H1 (cell line): Measurements from ENCODE around the gene YY1AP1. TPM values are rescaled to one million over a fixed set of nuclear protein-coding genes. Genes with fewer than 3 reads are reported as not detected.

Experiments
- CTCF ChIA-PET: fragments of 300-600 bp; sonication (Branson Sonifier 250); formaldehyde crosslinking; loops from one replicate; lab custom pipeline; 2021; ENCODE audit not compliant: partially characterized antibody; lab: Charles Lee
- POLR2A ChIA-PET: fragments of 300-600 bp; sonication (Branson Sonifier 250); formaldehyde crosslinking; loops from one replicate; lab custom pipeline; 2021; ENCODE audit warnings: inconsistent platforms; ENCODE audit not compliant: partially characterized antibody; lab: Charles Lee
- DNase-seq, 2 experiments: peaks; one replicate each; pipeline versions ENCODE4 v3.0.0 to v3.0.0-alpha.2; 2010 to 2022; ENCODE audit warnings: low spot score in 2 of 2, low read depth in 1 of 2, mixed read lengths in 1 of 2
- FAIRE-seq: peaks from 2 replicates; lab custom pipeline; 2011; peaks lifted over from hg19 to GRCh38; lab: Jason Lieb, UNC
- H2AFZ ChIP-seq: 2 replicates; pipeline ENCODE4 v1.8.1; 2012; ENCODE audit warnings: low read length, inconsistent platforms
- H2AK5ac ChIP-seq: 2 replicates; pipeline ENCODE4 v1.6.1; 2013; ENCODE audit warnings: low read depth, low read length
- H2BK120ac ChIP-seq: replicated peaks from 2 replicates; pipeline ENCODE3; 2013; ENCODE audit warnings: low read depth, low read length, inconsistent platforms
- H2BK12ac ChIP-seq: 2 replicates; pipeline ENCODE4 v1.6.1; 2013; ENCODE audit warnings: low read depth, low read length
- H2BK15ac ChIP-seq: 2 replicates; pipeline ENCODE4 v1.6.1; 2013; ENCODE audit warnings: low read length
- H2BK20ac ChIP-seq: 2 replicates; pipeline ENCODE4 v1.6.1; 2013; ENCODE audit warnings: low read length
- H2BK5ac ChIP-seq: 2 replicates; pipeline ENCODE4 v1.6.1; 2013; ENCODE audit warnings: low read depth, low read length
- H3K14ac ChIP-seq: 2 replicates; pipeline ENCODE4 v1.6.1; 2013; ENCODE audit warnings: inconsistent platforms; ENCODE audit not compliant: insufficient read length
- H3K18ac ChIP-seq: 2 replicates; pipeline ENCODE4 v1.6.1; 2013; ENCODE audit warnings: low read length; ENCODE audit errors: extremely low read depth
- H3K23ac ChIP-seq: 2 replicates; pipeline ENCODE4 v1.6.1; 2013; ENCODE audit warnings: inconsistent platforms; ENCODE audit not compliant: insufficient read length
- H3K23me2 ChIP-seq: 2 replicates; pipeline ENCODE4 v1.6.1; 2013; ENCODE audit warnings: low read depth, low read length
- H3K27ac ChIP-seq: 2 replicates; pipeline ENCODE4 v1.6.1; 2011; ENCODE audit warnings: low read depth, low read length, inconsistent platforms
- H3K27me3 ChIP-seq, 4 experiments: replicated peaks in 1 of 4; 1 replicate in 1 of 4; 2 replicates in 3 of 4; pipeline versions ENCODE4 v1.6.1 to v1.8.1; 2011 to 2013; ENCODE audit warnings: low read length in 3 of 4, mild to moderate bottlenecking in 3 of 4, inconsistent platforms in 2 of 4, mixed read lengths in 2 of 4, moderate library complexity in 1 of 4; ENCODE audit not compliant: control insufficient read depth in 3 of 4, insufficient read depth in 3 of 4; ENCODE audit errors: extremely low read depth in 1 of 4
- H3K36me3 ChIP-seq, 4 experiments: 2 replicates each; pipeline versions ENCODE4 v1.6.1 to v1.8.1; 2011 to 2013; ENCODE audit warnings: mild to moderate bottlenecking in 4 of 4, low read length in 3 of 4, moderate library complexity in 2 of 4, control low read depth in 1 of 4, inconsistent platforms in 1 of 4; ENCODE audit not compliant: insufficient read depth in 4 of 4, control insufficient read depth in 2 of 4
- H3K4ac ChIP-seq: replicated peaks from 2 replicates; pipeline ENCODE3; 2013; ENCODE audit warnings: low read length, low read depth, mixed read lengths, inconsistent platforms; ENCODE audit not compliant: insufficient read length
- H3K4me1 ChIP-seq, 4 experiments: replicated peaks in 1 of 4; 1 replicate in 1 of 4; 2 replicates in 3 of 4; pipeline versions ENCODE4 v1.6.1 to v1.8.1; 2011 to 2013; ENCODE audit warnings: low read length in 3 of 4, inconsistent platforms in 2 of 4, mixed read lengths in 1 of 4; ENCODE audit not compliant: insufficient read depth in 4 of 4, control insufficient read depth in 3 of 4
- H3K4me2 ChIP-seq, 2 experiments: 2 replicates each; pipeline versions ENCODE4 v1.6.1 to v1.8.1; 2011 to 2013; ENCODE audit warnings: low read depth in 2 of 2, low read length in 2 of 2, control low read depth in 1 of 2, inconsistent platforms in 1 of 2, mild to moderate bottlenecking in 1 of 2; ENCODE audit not compliant: insufficient read depth in 1 of 2
- H3K4me3 ChIP-seq, 4 experiments: fragments of 200-600, 300-600 bp in 1 of 4; sonication (generic), shearing (Covaris generic), sonication (Bioruptor Twin) in 1 of 4; 2 replicates each; pipeline versions ENCODE4 v1.5.1 to v1.8.1; 2011 to 2016; ENCODE audit warnings: low read length in 4 of 4, low read depth in 3 of 4, control low read depth in 2 of 4, inconsistent platforms in 2 of 4, mild to moderate bottlenecking in 2 of 4, mixed read lengths in 1 of 4, moderate library complexity in 1 of 4; ENCODE audit not compliant: insufficient read depth in 2 of 4; ENCODE audit errors: extremely low read depth in 1 of 4
- H3K56ac ChIP-seq: replicated peaks from 2 replicates; pipeline ENCODE3; 2013; ENCODE audit warnings: low read depth, mild to moderate bottlenecking, mixed read lengths, low read length, inconsistent platforms; ENCODE audit not compliant: insufficient read length
- H3K79me1 ChIP-seq: 2 replicates; pipeline ENCODE4 v1.6.1; 2013; ENCODE audit warnings: low read depth, low read length, control low read depth
- H3K79me2 ChIP-seq, 2 experiments: 2 replicates each; pipeline versions ENCODE4 v1.6.1 to v1.8.1; 2012 to 2013; ENCODE audit warnings: low read length in 2 of 2, mild to moderate bottlenecking in 2 of 2, inconsistent platforms in 1 of 2; ENCODE audit not compliant: insufficient read depth in 2 of 2, control insufficient read depth in 1 of 2
- H3K9ac ChIP-seq, 4 experiments: replicated peaks in 1 of 4; 1 replicate in 1 of 4; 2 replicates in 3 of 4; pipeline versions ENCODE4 v1.6.1 to v1.8.1; 2011 to 2013; ENCODE audit warnings: low read depth in 3 of 4, low read length in 3 of 4, control low read depth in 2 of 4, mild to moderate bottlenecking in 2 of 4, moderate library complexity in 2 of 4, inconsistent platforms in 1 of 4; ENCODE audit errors: extremely low read depth in 1 of 4
- H3K9me3 ChIP-seq, 2 experiments: 2 replicates each; pipeline versions ENCODE4 v1.6.1 to v1.8.1; 2012 to 2013; ENCODE audit warnings: mild to moderate bottlenecking in 2 of 2, moderate library complexity in 2 of 2, control low read depth in 1 of 2, inconsistent platforms in 1 of 2, low read depth in 1 of 2, low read length in 1 of 2, mixed read lengths in 1 of 2; ENCODE audit not compliant: insufficient read depth in 2 of 2
- H4K20me1 ChIP-seq, 2 experiments: replicated peaks in 1 of 2; 2 replicates each; pipeline versions ENCODE3 to v1.8.1; 2011 to 2013; ENCODE audit warnings: inconsistent platforms in 2 of 2, low read length in 2 of 2, mild to moderate bottlenecking in 1 of 2; ENCODE audit not compliant: insufficient read depth in 2 of 2, control insufficient read depth in 1 of 2
- H4K5ac ChIP-seq: 2 replicates; pipeline ENCODE4 v1.6.1; 2013; ENCODE audit warnings: low read length, low read depth, mixed read lengths, inconsistent platforms; ENCODE audit not compliant: insufficient read length
- H4K8ac ChIP-seq: 2 replicates; pipeline ENCODE4 v1.8.0; 2013; ENCODE audit warnings: mild to moderate bottlenecking, moderate library complexity, low read length, inconsistent platforms; ENCODE audit not compliant: insufficient read depth; ENCODE audit errors: extremely low read depth
- H4K91ac ChIP-seq: replicated peaks from 2 replicates; pipeline ENCODE3; 2013; ENCODE audit warnings: low read length, mixed read lengths, inconsistent platforms; ENCODE audit not compliant: insufficient read length
- CHD1 ChIP-seq: IDR thresholded peaks from 2 replicates; pipeline ENCODE4 v1.6.1; 2012; ENCODE audit warnings: low read depth, low read length, improper control_type of control experiment
- CTBP2 ChIP-seq: IDR thresholded peaks from 2 replicates; pipeline ENCODE4 v1.7.0; 2011; ENCODE audit warnings: borderline replicate concordance, mild to moderate bottlenecking, moderate library complexity, mixed read lengths, low read length; ENCODE audit not compliant: insufficient read depth, insufficient read length
- CTCF ChIP-seq, 3 experiments: IDR thresholded peaks; 1 replicate in 2 of 3; 2 replicates in 1 of 3; pipeline versions ENCODE4 v1.5.1 to v1.6.1; 2011; ENCODE audit warnings: low read length in 3 of 3, mild to moderate bottlenecking in 3 of 3, inconsistent platforms in 2 of 3, low read depth in 1 of 3, moderate library complexity in 1 of 3; ENCODE audit not compliant: insufficient read depth in 1 of 3; ENCODE audit errors: control extremely low read depth in 1 of 3
- KDM4A ChIP-seq: IDR thresholded peaks from one replicate; pipeline ENCODE4 v1.7.1; 2012; ENCODE audit warnings: low read depth, mild to moderate bottlenecking, moderate library complexity, low read length, inconsistent platforms; ENCODE audit not compliant: severe bottlenecking
- MAX ChIP-seq: IDR thresholded peaks from 2 replicates; pipeline ENCODE4 v1.6.1; 2012; ENCODE audit warnings: inconsistent platforms
- PHF8 ChIP-seq: fragments of 200-600 bp; sonication (generic); conservative IDR thresholded peaks from 2 replicates; pipeline ENCODE4 v1.7.1; 2012; ENCODE audit warnings: low read depth, mild to moderate bottlenecking, inconsistent platforms, low read length, moderate library complexity
- POLR2A ChIP-seq, 2 experiments: IDR thresholded peaks; 1 replicate in 1 of 2; 2 replicates in 1 of 2; pipeline ENCODE4 v1.6.1; 2011; ENCODE audit warnings: low read depth in 2 of 2, low read length in 2 of 2, mild to moderate bottlenecking in 2 of 2; ENCODE audit errors: control extremely low read depth in 1 of 2
- RNF2 ChIP-seq: fragments of 200-900, 300-1000 bp; sonication (generic); IDR thresholded peaks from 2 replicates; pipeline ENCODE4 v1.7.1; 2016; ENCODE audit warnings: borderline replicate concordance, low read depth, mild to moderate bottlenecking, antibody characterized with exemption, low read length; ENCODE audit not compliant: poor library complexity, severe bottlenecking; ENCODE audit errors: missing control alignments
- RXRA ChIP-seq: IDR thresholded peaks from 2 replicates; pipeline ENCODE4 v1.6.1; 2011; ENCODE audit warnings: low read depth, mild to moderate bottlenecking, low read length, moderate library complexity; ENCODE audit not compliant: insufficient read depth
- SP2 ChIP-seq: IDR thresholded peaks from 2 replicates; pipeline ENCODE4 v1.6.1; 2012; ENCODE audit warnings: mild to moderate bottlenecking, low read length, inconsistent platforms
- WGBS, 2 experiments: shearing (Covaris generic) in 1 of 2; methylation state at CpG; one replicate each; pipeline versions ENCODE4 v1.1.6 to v1.1.7; 2013 to 2015; ENCODE audit warnings: low lambda C conversion rate in 2 of 2, mixed read lengths in 2 of 2, inconsistent platforms in 1 of 2, low coverage in 1 of 2, missing lambda C conversion rate in 1 of 2; ENCODE audit not compliant: insufficient replicate concordance in 2 of 2, insufficient coverage in 1 of 2, insufficient read length in 1 of 2; ENCODE audit errors: extremely low coverage in 1 of 2, missing lambda C conversion rate in 1 of 2; 5-methylcytosine and 5-hydroxymethylcytosine counted together
- polyA plus RNA-seq, 7 experiments: library from polyadenylated mRNA; depleted of rRNA in 3 of 7; stranded (reverse) in 5 of 7; unstranded in 2 of 7; fragments of >200 nt in 5 of 7; fragments of 200-250 nt in 2 of 7; gene quantifications; 1 replicate in 5 of 7; 2 replicates in 1 of 7; 4 replicates in 1 of 7; pipeline versions ENCODE4 v1.2.1 to v1.2.3, GENCODE V29; 2011 to 2013; ENCODE audit warnings: missing spikeins in 2 of 7, mixed read lengths in 2 of 7
- total RNA-seq: library from RNA; stranded (reverse); fragmentation: NEBNext Ultra II Directional; extraction: Animal tissue kit (Norgen Biotek cat#: 25700); gene quantifications from 2 replicates; pipeline ENCODE4 v1.2.1, GENCODE V29; 2021

The YY1AP1 gene
- total and polyA plus RNA-seq, 2 of the 8 experiments (the other 6 are each of a cell fraction or from before 2014, with no cell fraction given) = 44.2 to 48.6 TPM

GRCh38 chr1:155646307-155646706, 42.3 kb downstream of the YY1AP1 start:
- DNase-seq (no peak), FAIRE-seq (no peak)
- no peak overlapping the region for H2BK120ac ChIP-seq
- H3K4ac ChIP-seq = no peak overlapping the region
- no peak overlapping the region for H3K4me2 ChIP-seq
- no peak overlapping the region for H4K8ac ChIP-seq
- H3K23me2 ChIP-seq = no peaks in the 10 kb centered on the region
- H3K9ac ChIP-seq = no peak overlapping the region
- H3K23ac ChIP-seq = no peak overlapping the region
- H3K56ac ChIP-seq = no peak overlapping the region
- ChIA-PET POLR2A (interaction anchor here (0.8 kb wide), 1 partner anchor 373 kb away, joined by 3 read pairs; the partner anchor contains the start of gene CLK2), CTCF (interaction anchor here (1.0 to 1.4 kb wide), 2 partner anchors 52 to 63 kb away, joined by 3 read pairs; no protein-coding TSS in a partner anchor)
- no peak overlapping the region for H2BK12ac ChIP-seq
- H3K4me3 ChIP-seq = no peak overlapping the region
- H3K79me2 ChIP-seq = no peaks in the 10 kb centered on the region
- no peak overlapping the region for H3K14ac ChIP-seq
- H2BK20ac ChIP-seq = no peak overlapping the region
- no peak overlapping the region for H3K18ac ChIP-seq
- no peak overlapping the region for H2BK5ac ChIP-seq
- no peaks in the 10 kb centered on the region for H3K27me3 ChIP-seq
- H3K9me3 ChIP-seq = peaks cover 23 to 24% of the 10 kb centered on the region in 2 experiments
- no peaks in the 10 kb centered on the region for H3K4me1 ChIP-seq
- H3K36me3 ChIP-seq = no peaks in the 10 kb centered on the region
- TF ChIP-seq POLR2A (IDR thresholded peaks at IDR 0.05; ENCODE audit: control extremely low read depth in 1 of 2, low read depth in 2 of 2, low read length in 2 of 2) = no peak
- TF ChIP-seq RXRA = no peak
- no peak for TF ChIP-seq CTCF (IDR thresholded peaks at IDR 0.05; ENCODE audit: control extremely low read depth in 1 of 3, insufficient read depth in 1 of 3, low read depth in 1 of 3, low read length in 3 of 3)
- TF ChIP-seq CHD1 = no peak
- TF ChIP-seq RNF2 = no peak
- TF ChIP-seq SP2 = no peak
- TF ChIP-seq MAX = no peak
- no peak for TF ChIP-seq CTBP2
- TF ChIP-seq PHF8 = no peak
- no peak for TF ChIP-seq KDM4A
- no peak overlapping the region for H2BK15ac ChIP-seq
- no peak overlapping the region for H2AFZ ChIP-seq
- no peaks in the 10 kb centered on the region for H4K20me1 ChIP-seq
- no peak overlapping the region for H2AK5ac ChIP-seq
- no peaks in the 10 kb centered on the region for H3K79me1 ChIP-seq
- H4K5ac ChIP-seq = no peak overlapping the region
- WGBS, 2 experiments = 93% methylated on average over 2 of the region's 2 CpGs; no CpG with 5 or more reads in 1 of the 2 experiments
- H3K27ac ChIP-seq = no peak overlapping the region
- H4K91ac ChIP-seq = no peak overlapping the region
